HG03139 (cell line): ENCODE results near the gene IGSF9.

Experiments used
- ATAC-seq: cut with Tn5 transposase; IDR thresholded peaks from one replicate; pipeline ENCODE4 v1.9.1; 2021; ENCODE audit not compliant: unreplicated experiment

IGSF9 gene

GRCh38 chr1:159973350-159973940, 28.0 kb upstream of the IGSF9 start:
- no peak for ATAC-seq

- ATAC-seq = no peak
Observed at GRCh38 chr1:159972443-159973205, 27.2 kb upstream of the IGSF9 start.

GRCh38 chr1:159970932-159971342, 25.5 kb upstream of the IGSF9 start:
- no peak for ATAC-seq

- ATAC-seq = no peak
Observed at GRCh38 chr1:159968901-159969300, 23.5 kb upstream of the IGSF9 start.

GRCh38 chr1:159965263-159965662, 19.9 kb upstream of the IGSF9 start:
- ATAC-seq = no peak

GRCh38 chr1:159964144-159964543, 18.7 kb upstream of the IGSF9 start:
- no peak for ATAC-seq

- no peak for ATAC-seq
Observed at GRCh38 chr1:159962176-159962575, 16.8 kb upstream of the IGSF9 start.

GRCh38 chr1:159961636-159962035, 16.2 kb upstream of the IGSF9 start:
- ATAC-seq = no peak

GRCh38 chr1:159960721-159961381, 15.4 kb upstream of the IGSF9 start:
- no peak for ATAC-seq

- ATAC-seq = no peak
Observed at GRCh38 chr1:159959451-159959850, 14.0 kb upstream of the IGSF9 start.

GRCh38 chr1:159958719-159959380, 13.4 kb upstream of the IGSF9 start:
- no peak for ATAC-seq

- ATAC-seq = no peak
Observed at GRCh38 chr1:159957824-159958268, 12.4 kb upstream of the IGSF9 start.

GRCh38 chr1:159955456-159955855, 10.0 kb upstream of the IGSF9 start:
- ATAC-seq = no peak

GRCh38 chr1:159953536-159954515, 8.4 kb upstream of the IGSF9 start, which contains the start of gene SLAMF9:
SLAMF9 (minus strand) TSS chr1:159954237; CDS start chr1:159954137, 100 bp downstream.
- no peak for ATAC-seq

- no peak for ATAC-seq
Observed at GRCh38 chr1:159952932-159953331, 7.5 kb upstream of the IGSF9 start.

GRCh38 chr1:159951551-159951950, 6.1 kb upstream of the IGSF9 start:
- ATAC-seq = no peak

- no peak for ATAC-seq
Observed at GRCh38 chr1:159951016-159951415, 5.6 kb upstream of the IGSF9 start.

GRCh38 chr1:159949981-159950381, 4.6 kb upstream of the IGSF9 start:
- no peak for ATAC-seq

- ATAC-seq = no peak
Observed at GRCh38 chr1:159949123-159949522, 3.7 kb upstream of the IGSF9 start.

- ATAC-seq = no peak
Observed at GRCh38 chr1:159947942-159948341, 2.5 kb upstream of the IGSF9 start.
